PC-9 (cell line): ENCODE results near the gene PAXX.

Source experiments
- CTCF ChIP-seq: fragments of 200-600 bp; sonication (generic); conservative IDR thresholded peaks from 2 replicates; pipeline ENCODE4 v1.6.1; 2017; ENCODE audit warnings: mixed run types, antibody characterized with exemption, mild to moderate bottlenecking, moderate library complexity
- EZH2 ChIP-seq: fragments of 200-600 bp; sonication (generic); IDR thresholded peaks from 2 replicates; pipeline ENCODE4 v1.8.0; 2017; ENCODE audit warnings: antibody characterized with exemption, low read depth

GRCh38 chr9:136951541-136952320 is 40.5 kb upstream of the PAXX start, which contains the start of gene LCN12:
- TF ChIP-seq EZH2 (no peak), CTCF (no peak)
